Left ventricle myocardium inferior (tissue), 1 donor: Measurements from ENCODE around the gene TCF7L1. TPM values are rescaled to one million over a fixed set of nuclear protein-coding genes. Genes with fewer than 3 reads are reported as not detected.

Experiments
- DNase-seq: peaks from one replicate; pipeline ENCODE4 v3.0.0-alpha.2; 2020
- H3K27ac ChIP-seq: fragments of 200-600 bp; replicated peaks from 2 replicates; pipeline ENCODE4 v1.8.0; 2021
- H3K27me3 ChIP-seq: fragments of 200-600 bp; 2 replicates; pipeline ENCODE4 v1.8.0; 2021; ENCODE audit warnings: low read depth
- H3K36me3 ChIP-seq: fragments of 200-600 bp; 2 replicates; pipeline ENCODE4 v1.8.0; 2021
- H3K4me1 ChIP-seq: fragments of 200-600 bp; 2 replicates; pipeline ENCODE4 v1.8.0; 2021
- H3K4me3 ChIP-seq: fragments of 200-600 bp; 2 replicates; pipeline ENCODE4 v1.8.0; 2021; ENCODE audit warnings: mild to moderate bottlenecking, moderate library complexity
- H3K9me3 ChIP-seq: fragments of 200-600 bp; replicated peaks from 2 replicates; pipeline ENCODE4 v1.8.0; 2021
- CTCF ChIP-seq: fragments of 200-600 bp; IDR thresholded peaks from 2 replicates; pipeline ENCODE4 v1.8.0; 2021; ENCODE audit warnings: antibody characterized with exemption, mild to moderate bottlenecking, borderline replicate concordance
- intact Hi-C: fragments of 100-400 bp; cut with micrococcal nuclease; formaldehyde crosslinking; loops from one replicate; pipeline ENCODE4 v1.11.0; 2022
- total RNA-seq: library from RNA; stranded (reverse); fragmentation: NEBNext Ultra II Directional; extraction: Animal tissue kit (Norgen Biotek cat#: 25700); gene quantifications from one replicate; pipeline ENCODE4 v1.2.1, GENCODE V29; 2021
- donor health status: DM: no; HTN: yes; CAD: no; lungs with severe emphysema.

TCF7L1 gene
- total RNA-seq, 1 donor from 2014 or later, result 7.0 TPM

GRCh38 chr2:85215448-85216401 lies 82.5 kb downstream of the TCF7L1 start:
- Histone ChIP-seq H3K4me3 (no peak overlapping the region), H3K9me3 (no peaks in the 10 kb centered on the region), H3K27ac (no peak overlapping the region), H3K36me3 (no peaks in the 10 kb centered on the region), H3K27me3 (no peaks in the 10 kb centered on the region), H3K4me1 (peaks cover 48% of the 10 kb centered on the region)
- TF ChIP-seq CTCF, result no peak
- intact Hi-C loops, result no loop called here
- no peak for DNase-seq

- Histone ChIP-seq H3K4me3 (no peak overlapping the region), H3K27ac (no peak overlapping the region), H3K4me1 (peaks cover 54% of the 10 kb centered on the region), H3K9me3 (no peaks in the 10 kb centered on the region), H3K27me3 (no peaks in the 10 kb centered on the region), H3K36me3 (no peaks in the 10 kb centered on the region)
- intact Hi-C loops, result no loop called here
- no peak for TF ChIP-seq CTCF
- no peak for DNase-seq
Measured at GRCh38 chr2:85216927-85217326, 83.7 kb downstream of the TCF7L1 start.

GRCh38 chr2:85221067-85221691 lies 88.0 kb downstream of the TCF7L1 start:
- Histone ChIP-seq H3K27me3 (no peaks in the 10 kb centered on the region), H3K4me1 (peaks cover 27% of the 10 kb centered on the region), H3K36me3 (no peaks in the 10 kb centered on the region), H3K27ac (no peak overlapping the region), H3K4me3 (no peak overlapping the region), H3K9me3 (no peaks in the 10 kb centered on the region)
- no peak for TF ChIP-seq CTCF
- intact Hi-C loops, result no loop called here
- peak; percentile 58 for DNase-seq

- intact Hi-C loops, result no loop called here
Measured at GRCh38 chr2:85222792-85223191, 89.6 kb downstream of the TCF7L1 start.

GRCh38 chr2:85226783-85227182 lies 93.6 kb downstream of the TCF7L1 start:
- no peaks in the 10 kb centered on the region for H3K36me3 ChIP-seq
- DNase-seq, result no peak
- H3K27ac ChIP-seq, result no peak overlapping the region
- TF ChIP-seq CTCF, result no peak
- H3K27me3 ChIP-seq, result no peaks in the 10 kb centered on the region
- peaks cover 38% of the 10 kb centered on the region for H3K4me1 ChIP-seq
- intact Hi-C loops, result no loop called here
- H3K9me3 ChIP-seq, result no peaks in the 10 kb centered on the region
- no peak overlapping the region for H3K4me3 ChIP-seq

More at GRCh38 chr2:85222792-85223191, 89.6 kb downstream of the TCF7L1 start:
- no peak for TF ChIP-seq CTCF
- H3K9me3 ChIP-seq, result no peaks in the 10 kb centered on the region
- peaks cover 21% of the 10 kb centered on the region for H3K4me1 ChIP-seq
- H3K27ac ChIP-seq, result no peak overlapping the region
- no peaks in the 10 kb centered on the region for H3K27me3 ChIP-seq
- no peak for DNase-seq
- no peaks in the 10 kb centered on the region for H3K36me3 ChIP-seq
- H3K4me3 ChIP-seq, result no peak overlapping the region
